HG03159 (cell line): Measurements from ENCODE around the gene PJA1.

Experiments used
- ATAC-seq: cut with Tn5 transposase; IDR thresholded peaks from one replicate; pipeline ENCODE4 v1.9.1; 2021; ENCODE audit warnings: mild to moderate bottlenecking, moderate library complexity; ENCODE audit not compliant: unreplicated experiment

Gene PJA1

GRCh38 chrX:69144838-69145680 is 20.2 kb downstream of the PJA1 start:
- no peak for ATAC-seq

- ATAC-seq: no peak
These were observed 21.7 kb downstream of the PJA1 start for GRCh38 chrX:69143530-69143929.

- no peak for ATAC-seq
These were observed 22.3 kb downstream of the PJA1 start for GRCh38 chrX:69142788-69143469.

DNA sequence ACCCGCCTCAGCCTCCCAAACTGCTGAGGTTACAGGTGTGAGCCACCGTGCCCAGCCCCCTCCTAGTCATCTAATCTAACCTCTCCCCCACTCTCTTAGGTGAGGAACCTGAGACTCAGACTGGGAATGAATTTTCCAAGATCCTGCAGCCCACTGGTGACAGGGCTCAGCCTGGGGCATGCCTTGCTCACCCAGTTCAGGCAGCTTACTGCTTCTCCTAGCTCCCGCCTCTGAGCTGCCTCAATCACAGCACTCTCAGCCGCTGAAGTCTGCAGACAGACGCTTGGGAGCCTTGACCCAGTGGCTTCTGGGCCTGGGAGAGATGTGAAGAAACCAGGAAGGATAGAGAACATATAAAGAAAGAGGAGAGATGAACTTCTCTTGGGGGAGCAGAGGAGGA is 24.4 kb downstream of the PJA1 start:
- ATAC-seq: no peak

DNA sequence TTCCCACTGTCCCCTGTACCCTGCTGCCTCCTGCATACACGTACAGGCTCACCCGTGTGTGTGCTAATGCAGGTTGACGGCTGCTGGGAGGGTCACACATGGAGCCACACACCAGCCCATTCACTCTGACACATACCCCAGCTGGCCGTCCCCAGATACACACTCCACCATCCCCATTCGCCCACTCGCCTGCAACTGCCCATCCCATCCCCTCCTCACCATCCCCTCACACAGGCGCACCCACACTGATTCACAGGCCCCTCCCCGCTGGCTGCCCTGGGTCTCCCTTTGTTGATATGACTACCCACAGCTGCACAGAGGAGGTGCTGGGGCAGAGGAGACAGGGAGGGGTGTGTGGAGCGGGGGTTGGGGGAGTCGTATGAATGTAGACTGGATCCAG is 25.7 kb downstream of the PJA1 start:
- no peak for ATAC-seq

- ATAC-seq: no peak
These were observed 26.7 kb downstream of the PJA1 start for GRCh38 chrX:69138512-69138911.

DNA sequence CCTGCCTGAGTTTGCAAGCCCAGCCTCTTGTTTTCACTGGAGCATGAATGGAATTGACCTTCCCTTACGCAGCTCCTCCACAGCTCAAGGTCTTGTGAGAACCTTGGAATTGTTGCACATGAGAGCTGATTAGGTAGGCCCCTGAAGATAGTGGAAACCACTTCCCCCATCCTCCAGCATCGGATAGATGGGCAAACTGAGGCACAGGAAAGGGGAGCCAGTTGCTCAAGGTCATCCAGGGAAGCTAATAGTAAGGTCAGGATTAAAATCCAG is 27.2 kb downstream of the PJA1 start:
- ATAC-seq: no peak

GRCh38 chrX:69137371-69138117 is 27.7 kb downstream of the PJA1 start:
- ATAC-seq: no peak

- ATAC-seq: no peak
These were observed 28.5 kb downstream of the PJA1 start for GRCh38 chrX:69136546-69137331.

DNA sequence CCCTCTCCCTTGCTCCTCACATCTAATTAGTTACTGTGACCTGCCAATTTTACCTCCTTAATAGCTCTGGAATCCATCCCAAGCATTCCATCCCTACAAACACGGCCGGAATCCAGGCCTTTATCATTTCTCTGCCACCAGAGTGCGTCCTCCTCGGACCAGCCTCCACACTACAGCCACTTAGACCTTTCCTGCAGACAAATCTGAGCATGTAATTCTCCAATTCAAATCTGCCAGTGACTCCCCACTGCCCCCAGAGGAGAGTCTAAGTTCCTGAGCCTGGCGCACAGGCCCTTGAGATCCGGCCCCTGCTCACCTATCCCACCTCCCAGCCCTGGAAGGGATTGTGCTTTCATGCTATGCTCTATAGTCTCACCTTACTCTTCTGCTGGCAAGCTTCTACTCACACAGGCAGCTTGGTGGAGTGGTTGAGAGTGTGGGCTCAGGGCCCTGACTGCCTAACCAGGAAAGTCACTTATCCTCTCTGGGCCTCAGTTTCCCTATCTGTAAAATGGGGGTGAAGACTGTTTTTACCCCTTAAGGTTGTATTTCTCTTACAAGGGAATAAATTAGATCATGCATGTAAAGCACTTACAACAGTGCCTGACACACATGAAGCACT is 31.2 kb downstream of the PJA1 start:
- ATAC-seq: no peak

DNA sequence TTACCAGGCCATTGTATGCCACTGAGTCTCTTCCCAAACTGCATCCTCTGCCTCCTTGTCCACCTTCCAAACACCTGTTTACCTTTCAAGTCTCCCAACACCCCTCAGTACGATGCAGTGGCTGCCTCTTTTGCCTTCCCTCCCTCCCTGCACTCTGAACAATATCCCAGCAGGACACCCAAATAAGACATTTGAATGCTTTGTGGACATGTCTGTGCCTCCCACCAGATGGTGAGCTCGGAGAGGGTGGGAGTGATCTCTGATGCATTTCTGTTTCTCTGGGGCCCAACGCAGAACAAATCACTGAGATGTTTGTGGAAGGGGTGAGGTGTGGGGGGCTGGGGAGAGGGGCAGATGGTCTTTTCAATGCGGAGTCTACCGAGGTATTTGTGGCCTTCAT is 33.4 kb downstream of the PJA1 start:
- no peak for ATAC-seq

GRCh38 chrX:69130439-69130838 is 34.8 kb downstream of the PJA1 start:
- no peak for ATAC-seq

GRCh38 chrX:69128588-69128987 is 36.7 kb downstream of the PJA1 start:
- no peak for ATAC-seq

GRCh38 chrX:69127466-69127865 is 37.8 kb downstream of the PJA1 start:
- no peak for ATAC-seq

- ATAC-seq: no peak
These were observed 38.6 kb downstream of the PJA1 start for GRCh38 chrX:69126642-69127041.

DNA sequence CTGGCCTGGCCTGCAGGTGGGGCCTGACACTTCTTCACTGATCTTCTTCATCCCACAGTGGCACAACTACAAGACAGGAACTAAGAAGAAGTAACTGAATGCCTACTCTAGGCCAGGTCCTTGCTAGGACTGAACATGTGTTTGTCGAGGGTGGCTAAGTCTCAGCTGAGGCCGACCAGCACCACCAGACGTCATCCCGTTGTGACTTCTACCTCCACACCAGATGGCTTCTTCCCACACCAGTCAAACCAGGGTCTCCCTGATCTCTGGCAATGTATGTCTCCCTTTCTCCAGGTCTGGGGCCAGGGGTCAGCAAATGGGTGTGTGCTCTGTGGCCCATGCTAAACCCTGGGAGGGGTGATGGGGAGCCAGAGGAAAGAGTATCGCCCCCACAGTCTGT is 40.2 kb downstream of the PJA1 start:
- no peak for ATAC-seq

DNA sequence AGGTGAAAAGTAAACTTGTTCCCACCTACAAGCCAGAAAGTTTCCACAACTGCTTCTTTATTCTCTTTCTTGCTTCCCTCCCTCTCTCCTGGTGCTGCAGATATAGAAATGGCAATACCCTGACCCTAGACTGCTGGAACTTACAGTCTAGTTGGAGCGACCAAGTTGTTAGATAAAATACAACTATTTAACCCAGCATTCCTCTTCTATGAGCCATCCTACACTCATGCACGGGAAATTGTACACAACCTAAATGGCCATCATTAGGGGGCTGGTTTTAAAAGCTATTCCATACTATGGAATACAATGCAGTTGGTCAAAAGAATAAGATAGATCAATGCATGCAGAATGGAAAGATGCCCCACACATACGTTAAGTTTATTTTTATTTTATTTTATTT is 41.1 kb downstream of the PJA1 start:
- no peak for ATAC-seq

DNA sequence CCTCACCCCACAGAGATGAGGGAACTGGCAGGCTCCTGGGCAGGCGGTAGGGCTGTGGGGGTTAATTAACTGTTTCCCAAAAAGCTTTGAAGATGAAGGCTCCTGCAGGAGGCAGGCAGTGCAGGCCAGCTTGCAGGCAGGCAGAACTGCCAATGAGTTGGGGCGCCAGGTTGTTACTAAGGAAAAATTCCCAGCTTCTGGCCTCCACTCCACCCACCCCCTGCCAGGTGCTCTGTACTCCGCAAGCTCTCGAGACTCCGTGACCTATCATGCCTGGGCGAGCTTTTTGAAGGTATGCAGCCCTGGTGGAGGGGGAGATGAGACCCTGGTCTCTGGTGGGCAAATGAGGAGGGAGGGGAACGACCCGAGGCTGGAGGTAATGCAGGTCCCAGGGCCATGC is 41.8 kb downstream of the PJA1 start:
- ATAC-seq: no peak

GRCh38 chrX:69121321-69122000 is 43.8 kb downstream of the PJA1 start:
- ATAC-seq: no peak

DNA sequence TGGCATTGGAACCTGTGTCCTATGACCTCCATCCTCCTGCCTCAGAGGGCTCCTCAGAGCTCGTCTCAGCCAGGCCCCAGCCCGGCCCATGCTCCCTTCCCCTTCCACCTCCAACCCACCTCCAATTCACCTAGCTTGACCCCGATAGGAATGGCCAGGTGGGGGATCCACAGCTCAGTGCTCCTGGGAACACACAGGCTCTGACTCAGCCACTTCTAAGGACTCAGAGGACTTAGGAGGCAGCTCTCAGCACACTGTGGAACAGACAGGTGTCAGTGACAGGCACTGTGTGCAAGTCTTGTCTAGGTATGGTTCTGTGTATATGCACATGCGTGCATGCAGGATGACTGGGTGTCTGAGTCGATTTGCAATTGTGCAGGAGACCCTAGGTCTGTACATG is 44.8 kb downstream of the PJA1 start:
- no peak for ATAC-seq
